BJ (cell line): ENCODE measurements around the gene SELENBP1. TPM values are rescaled to one million over a fixed set of nuclear protein-coding genes. Genes with fewer than 3 reads are reported as not detected.
A peak's percentile ranks its signal among the peaks of the same experiment; 100 is the strongest.

ENCODE experiments used
- CTCF ChIA-PET: fragments of 350-600 bp; formaldehyde crosslinking; extraction: SDS; loops from one replicate; lab custom pipeline; 2021; ENCODE audit warnings: antibody characterized with exemption, inconsistent platforms; lab: Yijun Ruan, JAX
- POLR2A ChIA-PET: fragments of 300-600 bp; sonication (Branson Sonifier 250); formaldehyde crosslinking; extraction: SDS; loops from one replicate; lab custom pipeline; 2021; ENCODE audit warnings: antibody characterized with exemption; lab: Charles Lee
- DNase-seq: peaks from one replicate; pipeline ENCODE4 v3.0.0-alpha.2; 2011; ENCODE audit warnings: low read depth
- H3K27me3 ChIP-seq: 2 replicates; pipeline ENCODE4 v1.6.0; 2011; ENCODE audit warnings: low read length; ENCODE audit not compliant: control insufficient read depth, insufficient read depth
- H3K36me3 ChIP-seq: 2 replicates; pipeline ENCODE4 v1.5.1; 2011; ENCODE audit warnings: low read length; ENCODE audit not compliant: control insufficient read depth, insufficient read depth
- H3K4me3 ChIP-seq: 2 replicates; pipeline ENCODE4 v1.5.1; 2011; ENCODE audit warnings: low read depth, mild to moderate bottlenecking, control low read depth, low read length
- polyA minus RNA-seq: library from RNA; depleted of rRNA, polyadenylated mRNA; stranded (reverse); fragments of >200 nt; gene quantifications from 2 replicates; pipeline ENCODE4 v1.2.3, GENCODE V29; 2011; rRNA and poly(A)+ RNA removed
- polyA plus RNA-seq: library from polyadenylated mRNA; depleted of rRNA; stranded (reverse); fragments of >200 nt; gene quantifications from 2 replicates; pipeline ENCODE4 v1.2.3, GENCODE V29; 2011; rRNA removed
- TF ChIP-seq, protein P1 (sequence below): IDR thresholded peaks from 2 replicates; pipeline ENCODE4 v1.5.1; 2011; ENCODE audit warnings: low read depth, mild to moderate bottlenecking, control low read depth, inconsistent platforms, low read length, moderate library complexity; ENCODE audit not compliant: insufficient read depth

Gene SELENBP1
- polyA plus RNA-seq: 27.9 and 47.9 TPM in 2 replicates
- 21.9 and 26.5 TPM in 2 replicates for polyA minus RNA-seq

DNA sequence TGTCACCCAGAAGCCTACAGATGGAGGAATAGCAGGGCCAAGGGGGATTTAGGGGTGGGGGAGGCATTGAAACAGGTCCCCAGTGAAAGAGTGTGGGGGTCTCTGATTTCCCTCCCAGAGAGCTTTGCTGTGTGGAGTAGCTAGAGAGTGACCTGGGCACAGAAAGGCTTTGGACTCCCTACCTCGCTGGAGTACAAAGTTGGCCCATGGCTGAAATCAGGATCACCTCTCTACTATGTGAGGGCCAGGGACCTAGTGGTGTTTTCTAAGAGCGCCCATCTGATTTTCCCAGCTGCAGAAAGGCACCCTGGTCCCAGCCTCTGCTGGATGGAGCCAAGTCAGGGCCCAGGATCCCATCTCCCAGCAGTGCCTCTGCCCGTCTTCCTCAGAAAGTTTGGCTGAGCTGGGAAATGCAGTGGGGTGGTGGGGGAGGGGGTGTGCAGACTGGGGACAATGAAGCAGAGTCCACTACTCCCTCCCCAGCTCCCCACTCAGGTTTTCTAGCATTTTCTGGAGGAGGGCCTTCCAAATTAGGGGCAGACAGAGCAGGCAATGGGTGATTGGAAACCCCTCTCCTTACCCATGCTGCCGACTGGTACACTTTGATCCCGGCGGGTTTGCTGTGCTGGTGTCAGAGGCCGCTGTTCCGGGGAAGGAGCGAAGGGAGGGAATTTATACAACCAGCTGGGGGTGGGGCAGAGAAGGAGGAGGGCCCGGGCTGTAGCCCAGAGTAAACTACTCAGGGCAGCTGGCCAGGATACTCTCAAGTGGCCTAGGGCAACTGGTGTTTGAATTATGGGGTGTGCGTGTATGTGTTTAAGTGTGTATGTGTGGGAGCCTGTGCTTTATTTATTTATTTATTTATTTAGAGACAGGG, at the start of gene SELENBP1:
Gene SELENBP1, minus strand, starts transcription at position 648 of the 877 bp plus-strand sequence. Its CDS starts 64 bp downstream, at position 584.
- ChIA-PET POLR2A (interaction anchor here (0.6 kb wide), 2 partner anchors 16 to 27 kb away, joined by 3 to 6 read pairs; partner anchors contain the start of gene PSMB4), CTCF (interaction anchor here (1.2 to 1.6 kb wide), 3 partner anchors 20 to 71 kb away, joined by 3 to 7 read pairs (median 3); no protein-coding TSS in a partner anchor)
- no peak for DNase-seq
- TF ChIP-seq, protein P1, sequence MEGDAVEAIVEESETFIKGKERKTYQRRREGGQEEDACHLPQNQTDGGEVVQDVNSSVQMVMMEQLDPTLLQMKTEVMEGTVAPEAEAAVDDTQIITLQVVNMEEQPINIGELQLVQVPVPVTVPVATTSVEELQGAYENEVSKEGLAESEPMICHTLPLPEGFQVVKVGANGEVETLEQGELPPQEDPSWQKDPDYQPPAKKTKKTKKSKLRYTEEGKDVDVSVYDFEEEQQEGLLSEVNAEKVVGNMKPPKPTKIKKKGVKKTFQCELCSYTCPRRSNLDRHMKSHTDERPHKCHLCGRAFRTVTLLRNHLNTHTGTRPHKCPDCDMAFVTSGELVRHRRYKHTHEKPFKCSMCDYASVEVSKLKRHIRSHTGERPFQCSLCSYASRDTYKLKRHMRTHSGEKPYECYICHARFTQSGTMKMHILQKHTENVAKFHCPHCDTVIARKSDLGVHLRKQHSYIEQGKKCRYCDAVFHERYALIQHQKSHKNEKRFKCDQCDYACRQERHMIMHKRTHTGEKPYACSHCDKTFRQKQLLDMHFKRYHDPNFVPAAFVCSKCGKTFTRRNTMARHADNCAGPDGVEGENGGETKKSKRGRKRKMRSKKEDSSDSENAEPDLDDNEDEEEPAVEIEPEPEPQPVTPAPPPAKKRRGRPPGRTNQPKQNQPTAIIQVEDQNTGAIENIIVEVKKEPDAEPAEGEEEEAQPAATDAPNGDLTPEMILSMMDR: no peak
- Histone ChIP-seq H3K27me3 (peaks cover 4% of the 10 kb centered on the region; the same call in 1 of the 2 replicates), H3K36me3 (peaks cover 3% of the 10 kb centered on the region; the same call in 1 of the 2 replicates), H3K4me3 (peak within 1 kb of the TSS; percentile 39)

DNA sequence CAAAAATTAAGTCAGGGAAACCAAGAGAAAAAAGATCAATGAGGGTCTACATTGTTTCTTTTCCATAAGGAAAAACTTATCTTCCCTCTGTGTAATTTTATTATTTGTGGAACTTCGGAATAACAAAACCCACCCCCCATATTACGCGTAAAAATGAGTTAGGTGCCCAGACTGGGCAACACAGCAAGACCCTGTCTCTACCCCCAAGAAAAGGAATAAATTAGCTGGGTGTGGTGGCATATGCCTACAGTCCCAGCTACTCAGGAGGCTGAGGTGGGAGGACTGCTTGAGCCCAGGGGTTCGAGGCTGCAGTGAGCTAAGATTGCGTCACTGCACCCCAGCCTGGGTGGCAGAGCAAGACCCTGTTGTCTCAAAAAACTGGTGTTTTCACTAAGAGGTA, 47.3 kb upstream of the SELENBP1 start:
- no peak for DNase-seq
- Histone ChIP-seq H3K27me3 (no peaks in the 10 kb centered on the region), H3K4me3 (no peak overlapping the region), H3K36me3 (peaks cover 7% of the 10 kb centered on the region)
- TF ChIP-seq, protein P1: no peak
- CTCF ChIA-PET: interaction anchor here (0.6 kb wide), 1 partner anchor 59 kb away, joined by 4 read pairs; no protein-coding TSS in a partner anchor
- POLR2A ChIA-PET: no interaction called here

DNA sequence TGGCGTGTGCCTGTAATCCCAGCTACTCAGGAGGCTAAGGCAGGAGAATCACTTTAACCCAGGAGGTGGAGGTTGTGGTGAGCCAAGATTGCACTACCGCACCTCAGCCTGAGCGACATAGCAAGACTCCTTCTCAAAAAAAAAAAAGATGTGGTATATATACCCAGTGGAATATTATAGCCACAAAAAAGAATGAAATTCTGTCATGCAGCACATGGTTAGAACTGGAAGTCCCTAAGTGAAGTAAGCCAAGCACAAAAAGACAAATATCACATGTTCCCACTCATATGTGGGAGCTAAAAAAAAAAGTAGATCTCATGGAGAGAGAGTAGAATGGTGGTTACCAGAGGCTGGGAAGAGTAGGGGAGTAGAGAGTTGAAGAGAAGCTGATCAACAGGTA, 45.6 kb upstream of the SELENBP1 start:
- peaks cover 8% of the 10 kb centered on the region for H3K36me3 ChIP-seq

DNA sequence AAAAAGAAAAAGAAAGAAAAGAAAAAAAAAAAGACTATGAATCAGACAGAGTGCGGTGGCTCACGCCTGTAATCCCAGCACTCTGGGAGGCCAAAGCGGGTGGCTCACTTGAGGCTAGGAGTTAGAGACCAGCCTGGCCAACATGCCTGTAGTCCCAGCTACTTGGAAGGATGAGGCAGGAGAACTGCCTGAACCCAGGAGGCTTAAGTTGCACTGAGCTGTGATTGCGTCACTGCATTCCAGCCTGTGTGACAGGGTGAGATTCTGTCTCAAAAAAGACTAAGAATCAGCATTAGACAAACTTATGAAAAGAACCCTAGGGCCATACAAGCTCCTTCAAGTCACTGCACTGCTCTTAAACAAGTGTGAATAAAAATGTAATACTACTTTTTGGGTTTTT, 43.7 kb upstream of the SELENBP1 start:
- peak; percentile 71 for DNase-seq
- TF ChIP-seq, protein P1: no peak
- Histone ChIP-seq H3K4me3 (no peak overlapping the region), H3K27me3 (no peaks in the 10 kb centered on the region), H3K36me3 (peaks cover 7% of the 10 kb centered on the region)
- CTCF ChIA-PET: interaction anchor here (1.1 to 1.6 kb wide), 3 partner anchors 11 to 115 kb away, joined by 3 to 5 read pairs (median 3); no protein-coding TSS in a partner anchor
- POLR2A ChIA-PET: interaction anchor here (0.7 kb wide), 2 partner anchors 9 to 343 kb away, joined by 7 to 19 read pairs; no protein-coding TSS in a partner anchor

More for the DNA sequence above, 45.6 kb upstream of the SELENBP1 start:
- TF ChIP-seq, protein P1: no peak
- Histone ChIP-seq H3K27me3 (no peaks in the 10 kb centered on the region), H3K4me3 (no peak overlapping the region)
- DNase-seq: no peak
- ChIA-PET POLR2A (no interaction called here), CTCF (interaction anchor here (0.6 kb wide), 1 partner anchor 1202 kb away, joined by 3 read pairs; no protein-coding TSS in a partner anchor)

DNA sequence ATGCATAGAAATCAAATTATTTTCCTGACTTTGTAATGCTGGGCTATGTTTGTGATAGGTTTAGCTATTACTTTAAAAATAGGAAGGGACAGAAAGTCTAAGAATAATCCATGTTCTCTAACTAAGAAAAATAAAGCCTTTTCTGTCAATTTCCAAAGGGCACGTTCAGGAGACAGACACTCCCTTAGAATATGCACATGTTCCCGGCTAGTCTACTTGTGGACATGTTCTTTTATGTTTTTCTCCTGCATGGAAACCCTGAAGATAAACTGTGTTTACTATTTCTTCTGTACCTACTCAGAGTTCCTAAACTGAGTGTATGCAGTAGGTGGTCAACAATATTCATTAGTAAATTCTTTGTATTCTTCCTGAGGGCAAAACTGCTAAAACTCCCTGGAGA, 39.4 kb upstream of the SELENBP1 start:
- Histone ChIP-seq H3K27me3 (no peaks in the 10 kb centered on the region), H3K36me3 (peaks cover 17% of the 10 kb centered on the region), H3K4me3 (no peak overlapping the region)
- TF ChIP-seq, protein P1: no peak
- POLR2A ChIA-PET: interaction anchor here (0.5 kb wide), 1 partner anchor 1507 kb away, joined by 3 read pairs; no protein-coding TSS in a partner anchor
- no peak for DNase-seq
- CTCF ChIA-PET: interaction anchor here (1.4 kb wide), 1 partner anchor 111 kb away, joined by 3 read pairs; no protein-coding TSS in a partner anchor
